ENCODE results near the gene ACSL5. TPM values are rescaled to one million over a fixed set of nuclear protein-coding genes. Genes with fewer than 3 reads are reported as not detected.

ACSL5 gene
- total and polyA plus RNA-seq, 2 donors (not counting 1 experiment from before 2014, with no cell fraction given) = 31.5 to 36.2 TPM

DNA sequence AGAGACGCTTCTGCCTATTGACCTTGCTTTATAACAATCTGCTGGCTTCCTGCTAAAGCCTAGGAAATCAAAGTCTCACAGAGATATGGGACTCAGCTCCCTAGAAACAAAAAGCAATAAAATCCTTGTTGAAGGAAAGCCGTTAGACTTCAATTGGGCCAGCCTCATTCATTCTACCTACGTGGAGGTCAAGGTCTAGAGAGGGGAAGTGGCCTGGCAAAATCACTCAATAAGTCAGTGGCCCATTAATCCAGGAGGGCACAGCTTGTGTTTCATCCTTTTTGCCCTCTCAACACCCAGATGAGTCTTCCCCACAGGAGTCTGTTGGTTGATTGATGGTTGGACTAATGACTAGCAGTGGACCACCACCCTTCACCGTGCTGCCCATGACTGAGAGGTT is 40.5 kb upstream of the ACSL5 start:
- WGBS (ENCODE audit: insufficient coverage) = 100% methylated on average over 1 of the region's 4 CpGs
- intact Hi-C loops (cut with micrococcal nuclease) = no loop called here
- CTCF ChIA-PET = interaction anchor here (1.5 kb wide), 1 partner anchor 18 kb away, joined by 5 read pairs; no protein-coding TSS in a partner anchor

More for the DNA sequence above, 40.5 kb upstream of the ACSL5 start:
- TF ChIP-seq EZH2 (IDR thresholded peaks at IDR 0.05; ENCODE audit: borderline replicate concordance, insufficient read depth, low read depth, low read length, poor library complexity, severe bottlenecking) = no peak
- TF ChIP-seq CTCF (IDR thresholded peaks at IDR 0.05) = no peak
- no peaks in the 10 kb centered on the region for H4K20me1 ChIP-seq (ENCODE audit: control insufficient read depth, insufficient read depth, low read length, poor library complexity, severe bottlenecking)
- Mint-ChIP-seq H3K27me3 (peaks cover 25% of the 10 kb centered on the region), H3K9me3 (ENCODE audit: insufficient read depth) (no peaks in the 10 kb centered on the region), H3K4me1 (peaks cover 3% of the 10 kb centered on the region), H3K27ac (no peak overlapping the region), H3K4me3 (no peak overlapping the region)
- no peaks in the 10 kb centered on the region for H3K79me2 ChIP-seq (ENCODE audit: control insufficient read depth, insufficient read depth, low read length)
- DNase-seq = no peak
- H2AFZ ChIP-seq (ENCODE audit: insufficient read depth, low read depth, low read length, poor library complexity, severe bottlenecking) = no peak overlapping the region
- no peaks in the 10 kb centered on the region for H3K4me1 ChIP-seq (ENCODE audit: control insufficient read depth in 2 of 2, insufficient read depth in 2 of 2, low read length in 2 of 2)
- POLR2A ChIA-PET = no interaction called here
- H3K9ac ChIP-seq (ENCODE audit: low read length) = no peak overlapping the region
- no peak overlapping the region for H3K4me3 ChIP-seq (ENCODE audit: control extremely low read depth in 1 of 5, extremely low read depth in 1 of 5, insufficient read depth in 1 of 5, low read depth in 2 of 5, low read length in 4 of 5)
- no peak for ATAC-seq (ENCODE audit: low read depth)
- no peak overlapping the region for H3K4me2 ChIP-seq (replicated peaks; ENCODE audit: low read depth, low read length, poor library complexity, severe bottlenecking)
- H3K27ac ChIP-seq (ENCODE audit: low read length in 2 of 2) = no peak overlapping the region
- no peaks in the 10 kb centered on the region for H3K36me3 ChIP-seq (replicated peaks in 1 of 2; ENCODE audit: control extremely low read depth in 1 of 2, control insufficient read depth in 1 of 2, extremely low read depth in 1 of 2, insufficient read depth in 2 of 2, low read length in 1 of 2)
- H3K9me3 ChIP-seq (ENCODE audit: control extremely low read depth in 1 of 3, control insufficient read depth in 2 of 3, insufficient read depth in 1 of 3, low read length in 2 of 3) = no peaks in the 10 kb centered on the region
- H3K27me3 ChIP-seq (replicated peaks in 1 of 4; ENCODE audit: control extremely low read depth in 1 of 4, control insufficient read depth in 3 of 4, insufficient read depth in 4 of 4, low read length in 3 of 4) = no peaks in the 10 kb centered on the region

Measured in B cell (primary cell).